Hematopoietic multipotent progenitor cell treated with erythropoietin and hydrocortisone succinate and interleukin-3 and kit ligand, for 4 days (in vitro differentiated cells): Measurements from ENCODE around the gene LRP2.
A peak's percentile ranks its signal among the peaks of the same experiment; 100 is the strongest.
"Not testable (repeated sequence)": the region's sequence is repeated elsewhere in the genome, so short reads cannot be mapped to it uniquely, and the experiment has no call there.

ENCODE experiments used
- DNase-seq: peaks from one replicate; pipeline ENCODE4 v3.0.0-alpha.2; 2015

LRP2 gene

DNA sequence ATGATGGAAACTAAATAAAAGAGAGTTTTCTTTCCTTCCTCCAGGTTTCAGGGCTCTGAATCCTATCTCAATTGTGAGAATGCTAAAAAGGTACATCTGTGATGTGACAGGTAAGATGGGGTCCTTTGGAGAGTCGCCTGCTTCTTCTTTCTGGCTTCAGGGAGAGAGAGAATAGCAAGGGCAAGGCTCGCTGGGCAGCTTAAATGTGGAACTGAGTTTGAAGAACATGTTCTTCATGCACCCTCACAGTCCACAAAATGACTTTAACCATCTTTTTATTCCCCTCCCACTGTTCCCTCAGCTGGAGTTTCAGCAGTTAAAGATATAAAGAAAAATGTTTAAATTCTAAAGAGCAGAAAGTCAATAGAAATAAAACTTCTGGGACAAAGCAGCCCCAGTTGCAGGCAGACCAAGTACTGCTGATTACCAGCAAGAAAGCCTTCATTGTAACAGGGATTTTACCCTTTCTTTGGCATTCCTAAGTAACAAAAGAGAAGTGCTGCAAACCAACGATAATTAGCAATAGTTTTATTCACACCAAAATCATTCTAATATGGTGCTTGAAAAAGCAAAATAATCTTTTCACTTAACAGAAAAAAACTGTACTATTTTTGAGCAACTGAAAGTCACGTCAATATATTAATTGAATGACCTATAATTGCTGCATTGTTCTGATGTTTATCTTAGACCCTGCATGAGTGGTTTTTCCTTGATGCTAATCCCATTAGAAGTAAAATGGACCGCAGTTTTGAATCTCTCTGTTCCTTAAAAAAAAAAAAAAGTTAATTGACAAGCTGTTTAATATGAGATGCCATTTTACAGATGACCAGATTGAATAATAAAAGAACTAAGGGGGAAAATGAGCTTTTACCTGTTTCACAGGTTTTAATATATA is 61.5 kb downstream of the LRP2 start:
- DNase-seq: no peak

DNA sequence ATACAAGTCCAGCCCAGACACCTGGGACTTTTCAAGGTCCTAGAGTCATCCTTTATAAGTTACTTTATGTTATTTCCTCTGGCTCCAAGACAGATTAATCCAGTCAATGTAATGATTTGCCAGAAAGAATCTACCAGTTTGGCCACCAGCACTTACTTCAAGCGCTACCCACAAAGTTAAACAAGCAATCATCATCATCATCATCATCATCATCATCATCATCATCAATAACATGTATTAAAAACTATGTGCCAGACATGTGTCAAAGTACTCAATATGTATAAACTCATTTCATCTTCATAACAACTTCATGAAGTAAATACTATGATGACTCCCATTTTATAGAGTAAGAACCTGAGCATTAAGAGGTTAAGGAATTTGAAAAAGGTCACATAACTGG is 64.3 kb downstream of the LRP2 start:
- no peak for DNase-seq

DNA sequence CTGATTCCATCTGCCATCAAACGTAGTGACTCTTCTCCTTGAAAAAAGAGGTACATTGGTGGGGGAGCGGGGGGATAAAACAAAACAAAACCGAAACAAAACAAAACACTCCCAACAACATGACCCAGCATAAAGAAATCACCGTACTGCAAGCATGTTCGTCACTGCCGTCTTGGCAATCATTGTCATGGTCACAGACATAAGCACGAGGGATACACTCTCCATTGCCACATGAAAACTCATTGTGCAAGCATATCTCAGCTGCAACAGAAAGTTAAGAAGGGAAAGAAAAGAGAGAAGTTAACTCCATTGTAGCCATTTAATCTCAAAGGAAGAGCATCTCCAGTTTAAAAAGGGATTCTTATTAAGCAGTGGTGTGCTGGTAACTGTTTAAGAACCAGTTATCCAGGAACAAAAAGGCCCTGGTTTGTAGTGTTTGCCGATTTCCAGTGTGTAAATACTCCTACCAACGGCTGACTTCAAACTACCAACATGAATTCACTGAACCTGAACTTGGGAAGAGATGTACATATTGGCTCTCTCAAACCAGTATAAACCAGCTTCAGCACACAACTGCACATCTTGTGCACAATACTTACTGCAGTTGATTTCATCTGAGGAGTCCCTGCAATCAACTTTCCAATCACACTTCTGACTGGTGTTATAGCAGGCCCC is 68.2 kb downstream of the LRP2 start:
- no peak for DNase-seq

DNA sequence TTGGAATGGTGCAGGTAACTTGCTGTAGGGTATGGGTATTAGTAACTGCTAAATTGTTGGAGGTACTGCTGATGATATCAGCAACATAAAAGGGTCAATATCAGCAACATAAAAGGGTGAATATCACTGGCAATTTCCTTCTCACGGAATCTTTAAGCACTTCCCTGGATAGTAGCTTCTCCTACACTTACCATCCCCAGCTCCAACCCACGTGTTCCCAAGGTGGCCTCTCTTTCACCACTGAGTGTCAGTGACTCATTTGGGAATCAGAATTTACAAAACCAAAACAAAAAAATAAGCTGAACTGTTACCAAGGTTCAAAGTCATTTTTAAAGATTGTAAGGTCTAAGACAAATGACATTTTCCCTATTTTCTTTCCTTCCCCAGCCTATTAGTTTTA is 70.8 kb downstream of the LRP2 start:
- no peak for DNase-seq

DNA sequence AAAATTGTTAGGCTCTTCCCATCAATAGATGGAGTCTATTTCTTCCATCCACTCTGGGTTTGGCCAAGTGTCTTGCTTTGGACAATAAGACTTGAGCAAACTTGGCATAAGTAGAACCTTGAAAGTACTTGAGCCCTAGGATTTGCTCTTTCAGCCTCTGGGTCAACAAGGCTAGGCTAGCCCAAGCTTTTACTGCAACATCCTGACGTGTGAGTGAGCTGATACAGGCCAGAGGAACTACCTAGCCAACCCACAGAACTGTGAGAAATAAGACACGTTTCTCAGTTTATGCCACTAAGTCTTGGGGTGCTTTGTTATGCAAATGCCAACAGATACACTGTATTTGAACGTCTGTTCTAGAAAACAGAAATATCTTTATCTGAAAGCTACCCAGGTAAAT is 71.9 kb downstream of the LRP2 start:
- DNase-seq: no peak

DNA sequence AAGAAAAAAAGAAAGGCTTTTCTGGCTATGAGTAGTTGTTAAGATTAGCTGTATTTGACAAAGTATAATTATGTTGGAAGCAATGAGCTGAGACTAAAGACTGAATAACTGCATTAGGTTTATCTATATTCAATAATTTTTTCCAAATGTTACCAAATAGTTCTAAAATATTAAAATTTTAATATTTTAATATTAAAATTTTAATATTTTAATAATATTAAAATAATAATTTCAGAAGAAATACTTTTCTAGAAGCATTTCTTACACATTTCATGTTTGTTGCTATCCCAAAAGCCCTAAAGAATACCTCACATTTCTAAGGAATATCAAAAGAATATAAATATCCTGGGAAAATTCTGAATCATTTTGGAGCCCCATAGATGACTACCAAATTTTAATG is 74.7 kb downstream of the LRP2 start:
- no peak for DNase-seq

DNA sequence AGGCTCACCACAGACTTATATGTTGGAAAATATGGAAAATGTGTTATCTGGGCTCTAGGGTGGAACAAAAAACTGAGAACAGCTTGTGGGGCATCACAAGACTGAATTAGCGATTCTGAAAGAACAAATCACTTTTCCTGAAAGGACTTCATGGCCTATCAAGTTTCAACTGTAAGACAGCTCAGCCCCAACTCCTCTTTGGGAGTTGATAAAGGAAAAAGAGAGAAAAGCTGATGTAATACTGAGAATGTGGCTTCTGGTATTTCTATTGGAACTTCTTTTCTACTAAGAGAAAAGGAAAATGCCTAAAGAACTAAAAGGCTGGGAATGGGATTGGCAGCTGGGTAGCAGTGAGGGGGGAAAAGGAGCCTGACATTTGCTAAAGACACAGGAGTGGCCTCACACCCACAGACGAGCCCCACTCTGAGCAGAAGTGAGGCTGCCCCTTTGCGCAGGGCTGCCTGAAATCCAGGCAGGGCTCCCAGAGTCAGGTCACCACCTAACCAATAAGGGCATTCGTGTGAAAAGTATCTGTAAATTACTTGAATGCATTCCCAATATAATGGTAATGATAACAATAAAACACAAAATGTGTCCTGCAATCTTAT is 75.6 kb downstream of the LRP2 start:
- no peak for DNase-seq

DNA sequence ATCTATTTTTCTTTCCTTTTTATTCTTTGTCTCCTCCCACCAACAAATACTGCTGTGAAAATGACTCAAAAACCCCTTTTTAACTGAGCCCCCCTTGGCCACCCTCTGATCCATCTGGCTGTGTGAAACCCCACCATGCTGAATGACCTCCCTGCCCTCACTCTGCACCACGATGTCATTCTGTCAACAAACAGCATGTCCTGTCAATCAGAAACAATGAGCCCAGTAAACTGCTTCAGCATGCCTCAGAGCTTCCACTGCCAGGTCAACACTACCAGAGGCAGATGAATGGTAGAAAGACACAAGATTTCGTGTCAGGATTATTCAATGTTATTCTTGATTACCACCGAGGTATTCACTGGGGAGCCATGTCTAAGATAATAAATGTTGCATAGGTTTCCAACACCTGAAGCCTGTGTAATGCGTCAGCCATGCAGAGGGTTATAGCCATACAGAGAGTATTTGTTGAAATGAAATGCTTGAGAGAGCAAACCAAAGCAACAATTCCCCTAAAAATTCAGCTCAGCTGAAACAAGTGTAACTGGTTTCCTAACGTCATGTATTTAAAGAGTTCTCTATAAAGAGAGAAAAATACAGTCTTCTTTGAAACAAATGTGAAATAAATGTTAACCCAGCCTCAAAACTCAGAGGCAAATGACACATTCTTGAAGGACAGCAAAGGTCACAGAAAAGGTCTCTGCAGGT is 76.7 kb downstream of the LRP2 start:
- no peak for DNase-seq

DNA sequence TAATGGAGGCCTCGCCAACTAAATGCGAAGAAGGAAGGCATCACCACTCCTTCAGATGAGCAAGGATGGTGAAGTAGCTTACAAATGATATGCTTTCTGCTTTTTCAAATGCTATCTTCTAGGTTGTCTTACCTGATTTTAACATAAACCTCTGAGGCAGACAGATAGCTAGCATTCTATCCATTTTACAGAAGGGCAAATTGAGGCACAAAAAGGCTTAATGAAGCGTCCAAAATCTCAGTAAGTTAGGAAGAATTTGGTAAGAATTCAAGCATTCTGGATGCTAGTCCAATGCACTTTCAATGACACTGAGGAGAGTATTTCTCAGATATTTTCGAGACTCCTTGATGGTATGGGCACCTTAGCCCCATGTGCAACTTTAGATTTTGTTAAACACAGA is 81.8 kb downstream of the LRP2 start:
- DNase-seq: no peak

DNA sequence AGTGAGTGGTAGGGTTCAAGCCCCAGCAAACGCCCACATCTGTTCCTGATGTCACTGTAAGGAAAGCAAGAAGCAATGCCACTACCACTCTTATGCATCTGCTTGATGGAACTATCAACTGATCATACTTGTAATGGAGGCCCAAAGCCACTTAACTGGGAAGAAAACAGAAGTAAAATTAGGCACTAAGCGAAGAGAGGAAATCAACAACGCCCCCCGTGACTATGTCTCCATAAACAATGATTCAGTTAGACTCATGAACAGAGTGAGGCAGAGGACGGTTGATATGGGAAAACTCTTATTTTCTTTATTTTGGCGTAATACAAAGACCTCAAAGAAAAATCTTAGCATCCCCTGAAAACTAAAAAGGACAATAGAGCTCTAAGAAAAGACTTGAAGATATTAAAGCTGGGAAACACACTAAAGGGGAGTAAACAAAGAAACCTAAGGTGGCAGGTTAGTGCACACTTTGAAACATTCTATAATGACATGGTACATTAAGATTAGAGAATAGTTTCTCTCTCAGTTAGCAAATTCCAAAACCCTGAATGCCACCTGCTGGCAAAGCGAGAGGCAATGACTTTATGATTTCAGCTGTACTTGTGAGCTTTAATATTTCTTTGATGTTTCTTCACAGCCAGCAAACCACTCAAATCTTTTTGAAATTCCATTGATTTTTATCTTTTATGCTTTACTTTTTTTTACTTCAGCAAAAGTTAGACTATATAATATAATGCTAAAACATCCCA is 86.5 kb downstream of the LRP2 start:
- DNase-seq: peak; percentile 63

DNA sequence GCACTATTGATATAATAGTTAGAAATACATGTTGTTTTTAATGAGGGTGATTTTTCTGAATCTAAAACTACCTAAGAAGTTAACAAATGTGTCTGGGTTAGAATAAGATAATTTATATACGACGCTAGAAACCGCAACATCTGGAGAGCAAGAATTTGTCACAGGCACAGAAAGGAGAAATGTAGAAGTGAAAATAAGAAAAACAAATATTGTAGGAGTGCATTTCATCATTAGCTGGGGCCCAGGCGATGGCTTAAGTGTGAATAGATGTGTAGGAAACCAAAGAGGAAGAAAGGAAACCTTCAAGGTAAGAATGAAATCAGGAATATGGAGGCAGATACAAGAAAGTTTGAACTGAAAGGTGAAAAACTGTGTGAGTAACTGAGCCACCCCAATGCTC is 90.3 kb downstream of the LRP2 start:
- no peak for DNase-seq

DNA sequence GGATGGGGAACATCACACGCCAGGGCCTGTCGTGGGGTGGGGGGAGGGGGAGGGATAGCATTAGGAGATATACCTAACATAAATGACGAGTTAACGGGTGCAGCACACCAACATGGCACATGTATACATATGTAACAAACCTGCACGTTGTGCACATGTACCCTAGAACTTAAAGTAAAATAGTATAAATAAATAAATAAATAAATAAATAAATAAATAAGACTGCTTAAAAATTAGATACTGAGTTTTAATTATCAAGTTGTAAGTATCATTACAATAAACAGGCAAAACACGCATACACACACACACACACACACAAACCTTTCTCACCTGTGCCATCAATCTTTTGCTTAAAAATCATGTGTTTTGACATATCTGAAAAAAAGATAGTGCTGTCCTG is 91.8 kb downstream of the LRP2 start:
- not testable (repeated sequence) for DNase-seq

DNA sequence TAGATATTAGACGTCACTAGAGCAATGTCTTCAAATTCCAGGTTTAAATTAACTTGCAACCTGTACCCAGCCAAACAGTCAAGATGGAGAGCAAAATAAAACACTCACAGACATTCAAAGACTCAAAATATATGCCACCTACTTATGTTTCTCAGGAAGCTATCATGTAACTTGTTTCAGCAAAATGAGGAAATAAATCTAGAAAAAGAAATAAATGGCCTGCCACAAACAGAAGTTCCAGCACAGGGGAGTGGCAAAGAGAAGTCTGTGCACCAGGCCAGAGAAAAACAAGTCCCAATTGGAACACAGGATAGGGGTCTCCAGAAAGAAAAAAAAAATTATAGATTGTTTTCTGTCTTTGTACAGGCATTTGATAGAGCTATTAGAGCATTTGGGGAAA is 96.7 kb downstream of the LRP2 start:
- peak; percentile 56 for DNase-seq

DNA sequence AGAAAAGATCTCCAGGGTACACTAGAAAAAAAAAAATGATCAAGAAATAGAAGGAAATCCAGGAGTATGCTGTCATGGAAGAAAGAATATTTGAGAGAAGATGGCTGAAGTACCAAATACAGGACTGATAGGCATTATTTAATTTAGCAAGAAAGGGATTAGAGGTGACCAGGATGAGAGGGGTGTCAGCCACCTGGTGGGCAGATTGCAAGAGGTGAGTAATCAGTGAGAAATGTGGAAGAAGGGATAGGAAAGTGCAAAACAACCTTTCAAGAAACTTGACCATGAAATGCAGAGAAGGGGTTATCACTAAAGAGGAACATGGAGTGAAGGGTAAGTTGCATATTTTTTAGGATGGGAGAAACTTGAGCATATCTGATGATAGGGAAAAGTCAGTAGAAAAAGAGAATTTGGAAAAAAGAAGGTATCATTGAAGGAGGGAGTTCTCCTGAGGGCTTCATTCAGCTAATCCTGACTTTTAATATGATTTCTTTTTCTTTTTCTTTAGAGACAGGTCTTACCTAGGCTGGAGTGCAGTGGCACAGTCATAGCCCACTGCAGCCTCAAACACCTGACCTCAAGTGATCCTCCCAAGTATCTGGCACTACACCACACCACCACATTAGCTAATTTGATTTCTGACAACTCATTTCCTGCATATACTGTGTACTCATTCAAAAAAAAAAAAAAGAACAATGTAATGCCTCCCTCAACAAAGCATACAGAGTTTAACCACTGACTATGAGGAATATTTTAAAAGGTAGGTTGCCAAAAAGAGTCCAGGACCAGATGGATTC is 101.3 kb downstream of the LRP2 start:
- DNase-seq: peak; percentile 5

DNA sequence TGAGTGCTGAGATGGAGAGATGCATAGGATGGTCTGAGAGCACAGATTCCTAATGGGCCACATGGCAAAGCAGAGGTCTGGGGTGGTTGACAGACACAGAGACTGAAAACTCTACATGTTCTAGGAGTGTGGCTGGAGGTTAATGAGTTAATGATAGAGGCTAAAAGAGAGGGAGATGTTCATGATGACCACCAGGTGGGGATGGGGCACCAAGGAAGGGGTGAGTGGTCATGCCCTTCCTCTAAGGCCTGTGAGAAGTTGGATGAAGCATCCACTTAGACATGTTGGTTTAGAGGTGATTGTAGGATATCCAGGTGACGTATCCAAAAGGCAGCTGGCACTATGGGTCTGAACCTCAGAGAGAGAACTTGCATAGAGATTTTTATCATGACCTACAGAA is 102.1 kb downstream of the LRP2 start:
- peak; percentile 36 for DNase-seq

DNA sequence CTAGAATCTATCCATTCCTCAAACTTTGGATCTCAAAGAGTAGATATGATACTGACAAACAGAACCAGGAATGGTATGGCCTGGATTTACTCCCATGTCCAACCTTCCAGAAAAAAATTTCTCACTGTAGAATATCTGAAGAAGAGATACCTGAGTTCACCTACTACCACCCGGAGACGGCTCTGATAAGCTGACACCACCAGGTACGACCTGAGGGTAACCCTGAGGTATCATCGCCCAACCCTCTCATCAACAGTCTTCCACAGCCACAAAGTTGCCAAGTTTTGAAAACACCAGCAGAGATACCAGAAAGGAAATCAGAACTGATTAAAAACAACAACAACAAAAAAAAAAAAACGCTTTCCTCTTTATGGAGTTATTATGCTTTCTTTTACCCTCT is 102.9 kb downstream of the LRP2 start:
- DNase-seq: no peak

DNA sequence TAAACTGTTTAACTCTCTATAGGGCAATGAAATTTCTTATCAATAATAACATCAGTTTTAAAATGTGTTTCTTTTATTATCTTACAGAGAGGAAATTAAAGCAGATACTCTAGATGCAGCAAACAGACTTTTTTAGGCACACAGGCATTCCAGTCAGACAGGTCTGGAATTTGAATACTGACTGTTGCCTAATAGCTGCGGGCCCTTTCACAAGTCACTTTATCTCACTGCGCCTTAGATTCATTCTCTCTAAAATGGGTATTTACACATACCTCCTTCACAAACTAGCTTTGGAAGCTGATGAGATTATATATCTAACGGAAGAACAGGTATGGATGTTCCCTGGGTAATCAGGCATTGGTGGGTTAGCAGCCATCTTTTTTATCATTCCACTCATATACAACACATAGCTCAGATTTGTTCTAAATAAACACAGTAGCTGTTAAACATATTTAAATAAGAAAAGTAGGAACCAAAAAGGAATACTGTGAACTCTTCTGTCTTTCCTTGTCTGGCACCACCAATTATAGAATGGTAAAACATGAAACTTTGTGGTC is 104.2 kb downstream of the LRP2 start:
- no peak for DNase-seq

DNA sequence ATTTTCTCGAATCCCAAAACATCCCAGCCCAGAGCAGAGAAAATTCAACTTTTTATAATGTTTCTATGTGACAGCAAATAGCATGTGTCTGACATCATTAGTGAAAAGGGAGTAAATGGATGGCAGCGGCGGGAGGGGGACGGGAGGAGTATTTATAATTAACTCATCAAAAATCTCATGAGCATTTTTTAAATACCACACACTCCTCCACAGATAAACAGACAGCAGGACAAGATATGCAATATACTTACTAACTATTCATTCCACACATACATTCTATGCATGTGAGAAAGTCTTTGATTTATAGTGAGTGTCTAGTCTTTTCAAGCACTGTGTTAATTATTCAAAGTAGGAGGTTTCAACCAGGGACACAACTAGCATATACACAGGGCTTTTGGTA is 107.6 kb downstream of the LRP2 start:
- no peak for DNase-seq

DNA sequence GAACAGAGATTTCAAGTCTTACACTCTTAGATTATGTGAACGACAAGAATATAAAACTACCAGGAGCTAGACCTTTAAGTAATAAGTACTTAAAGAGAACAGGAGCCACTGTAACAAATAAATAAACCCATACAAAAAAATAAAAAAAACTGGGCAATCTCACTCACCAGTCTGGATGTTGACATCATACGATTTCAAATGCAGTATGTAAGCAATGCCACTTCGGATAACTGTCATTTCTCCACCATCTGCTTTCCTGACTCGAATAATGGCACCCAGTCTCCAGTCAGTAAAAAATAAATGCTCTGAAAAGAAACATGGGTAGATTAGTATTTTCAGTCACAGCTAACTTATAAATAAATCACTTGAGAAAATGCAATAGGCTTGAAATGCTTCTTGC is 115.1 kb downstream of the LRP2 start:
- no peak for DNase-seq

DNA sequence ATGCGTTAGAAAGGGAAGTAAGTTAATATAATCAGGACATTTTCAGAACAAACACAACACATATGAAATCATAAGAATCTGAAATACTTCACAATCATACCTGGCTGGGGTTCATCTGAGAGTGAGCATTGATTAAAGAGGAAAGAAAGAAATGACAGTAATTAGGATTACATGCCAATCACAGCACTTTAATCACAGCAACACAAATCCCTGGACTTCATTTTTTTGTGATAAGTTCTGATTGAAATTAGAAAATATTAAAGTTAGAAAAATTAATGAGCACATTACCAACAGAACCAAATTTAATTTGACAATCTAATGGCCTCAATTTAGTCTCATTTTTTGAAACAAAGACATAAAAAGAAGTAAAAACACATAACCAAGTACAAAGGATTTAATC is 121.9 kb downstream of the LRP2 start:
- no peak for DNase-seq

DNA sequence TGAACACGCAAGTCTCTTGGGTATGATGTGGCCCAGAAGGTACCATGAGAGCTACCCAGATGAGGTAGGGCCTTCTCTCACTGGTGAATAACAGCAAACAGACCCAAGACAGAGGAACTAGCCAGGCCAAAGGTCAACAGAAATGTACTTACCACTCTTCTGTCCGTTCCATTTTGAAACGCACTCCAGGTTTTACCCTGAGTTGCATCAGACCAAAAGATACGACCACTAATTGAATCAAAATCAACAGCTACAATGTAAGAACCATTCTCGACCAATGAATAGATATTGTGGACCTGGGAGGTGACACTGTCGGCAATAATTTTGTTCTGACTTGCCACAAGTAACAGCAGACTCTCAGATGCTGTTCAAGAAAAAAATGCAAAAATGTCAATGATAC is 124.4 kb downstream of the LRP2 start:
- no peak for DNase-seq

DNA sequence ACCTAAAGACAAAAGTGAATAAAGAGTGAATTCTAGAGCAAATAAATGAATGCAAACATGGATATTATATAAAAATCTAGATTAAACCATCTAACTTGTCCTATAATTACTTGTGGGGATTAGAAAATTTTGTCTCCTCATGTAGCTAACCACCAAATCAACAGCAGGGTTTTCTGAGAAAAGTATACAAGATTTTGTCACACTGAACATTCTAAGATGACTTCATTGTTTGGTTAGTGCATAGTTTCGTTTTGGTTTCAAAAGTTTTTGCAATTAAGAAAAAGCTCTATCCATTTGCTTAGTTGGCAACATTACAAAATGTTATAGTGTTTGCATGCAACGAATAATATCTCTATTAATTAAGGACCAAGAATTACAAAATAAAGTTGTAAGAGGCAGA is 125.0 kb downstream of the LRP2 start:
- no peak for DNase-seq
